NCI-H1092 (cell line): ENCODE measurements around the gene CPEB3.
"Not testable (repeated sequence)": the region's sequence is repeated elsewhere in the genome, so short reads cannot be mapped to it uniquely, and the experiment has no call there.

Experiments
- DNase-seq: peaks from one replicate; lab custom pipeline; 2025; lab: John Stamatoyannopoulos, UW

CPEB3 gene

DNA sequence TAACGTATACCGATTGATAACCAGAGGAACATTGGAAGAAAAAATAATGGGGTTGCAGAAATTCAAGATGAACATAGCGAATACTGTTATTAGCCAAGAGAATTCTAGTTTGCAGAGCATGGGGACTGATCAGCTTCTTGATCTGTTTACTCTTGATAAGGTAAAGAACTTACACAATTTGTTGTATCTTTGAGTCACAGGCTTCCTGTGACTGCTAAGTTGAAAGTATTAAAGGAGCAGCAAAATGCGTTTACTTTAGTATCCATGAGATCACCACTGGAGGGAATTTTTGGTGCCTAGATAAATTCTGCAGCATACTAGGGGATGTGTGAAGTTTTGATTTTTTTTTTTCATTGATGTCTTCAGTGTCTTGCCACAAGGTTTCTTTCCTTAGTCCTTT is 263.7 kb downstream of the CPEB3 start:
- no peak for DNase-seq

DNA sequence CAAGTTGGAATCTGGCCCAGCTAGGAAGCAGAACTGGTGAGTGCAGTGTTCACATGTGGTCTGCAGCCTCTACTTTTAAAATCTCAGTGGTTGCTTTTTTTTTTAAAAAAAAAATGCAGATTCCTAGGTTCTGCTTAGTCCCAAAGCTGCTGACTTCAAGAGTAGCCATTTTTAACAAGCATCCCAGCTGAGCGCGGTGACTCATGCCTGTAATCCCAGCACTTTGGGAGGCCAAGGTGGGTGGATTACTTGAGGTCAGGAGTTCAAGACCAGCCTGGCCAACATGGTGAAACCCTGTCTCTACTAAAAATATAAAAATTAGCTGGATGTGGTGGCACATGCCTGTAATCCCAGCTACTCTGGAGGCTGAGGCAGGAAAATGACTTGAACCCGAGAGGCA is 265.5 kb downstream of the CPEB3 start:
- not testable (repeated sequence) for DNase-seq

DNA sequence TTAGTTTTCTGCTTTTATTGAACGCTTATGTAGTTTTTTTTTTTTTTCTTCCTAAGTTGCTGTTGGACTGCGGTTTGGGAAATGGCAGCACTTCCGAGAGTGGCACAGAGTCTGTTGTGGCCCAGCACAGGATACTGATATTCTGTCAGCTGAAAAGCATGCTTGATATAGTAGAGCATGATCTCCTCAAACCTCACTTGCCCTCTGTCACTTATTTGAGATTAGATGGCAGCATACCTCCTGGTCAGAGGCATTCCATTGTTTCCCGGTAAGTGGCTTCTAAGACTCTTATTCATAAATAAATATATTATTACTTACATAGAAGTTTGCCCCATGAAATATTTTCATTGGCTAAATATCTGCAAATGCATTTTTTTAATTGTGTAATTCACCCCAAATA is 266.2 kb downstream of the CPEB3 start:
- DNase-seq = no peak

DNA sequence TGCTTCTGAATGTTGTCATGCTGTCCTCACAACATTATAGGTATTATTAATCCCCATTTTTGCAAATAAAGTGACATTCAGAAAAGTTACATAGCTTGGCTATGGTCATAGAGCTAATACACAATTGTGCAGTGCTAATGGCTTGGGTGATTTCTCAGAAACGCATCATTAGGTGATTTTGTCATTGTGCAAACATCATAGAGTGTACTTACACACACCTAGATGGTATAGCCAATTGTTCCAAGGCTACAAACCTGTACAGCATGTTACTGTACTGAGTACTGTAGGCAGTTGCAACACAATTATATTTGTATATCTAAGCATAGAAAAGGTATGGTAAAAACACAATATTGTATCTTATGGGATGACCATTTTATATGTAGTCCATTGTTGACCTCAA is 276.3 kb downstream of the CPEB3 start:
- no peak for DNase-seq

DNA sequence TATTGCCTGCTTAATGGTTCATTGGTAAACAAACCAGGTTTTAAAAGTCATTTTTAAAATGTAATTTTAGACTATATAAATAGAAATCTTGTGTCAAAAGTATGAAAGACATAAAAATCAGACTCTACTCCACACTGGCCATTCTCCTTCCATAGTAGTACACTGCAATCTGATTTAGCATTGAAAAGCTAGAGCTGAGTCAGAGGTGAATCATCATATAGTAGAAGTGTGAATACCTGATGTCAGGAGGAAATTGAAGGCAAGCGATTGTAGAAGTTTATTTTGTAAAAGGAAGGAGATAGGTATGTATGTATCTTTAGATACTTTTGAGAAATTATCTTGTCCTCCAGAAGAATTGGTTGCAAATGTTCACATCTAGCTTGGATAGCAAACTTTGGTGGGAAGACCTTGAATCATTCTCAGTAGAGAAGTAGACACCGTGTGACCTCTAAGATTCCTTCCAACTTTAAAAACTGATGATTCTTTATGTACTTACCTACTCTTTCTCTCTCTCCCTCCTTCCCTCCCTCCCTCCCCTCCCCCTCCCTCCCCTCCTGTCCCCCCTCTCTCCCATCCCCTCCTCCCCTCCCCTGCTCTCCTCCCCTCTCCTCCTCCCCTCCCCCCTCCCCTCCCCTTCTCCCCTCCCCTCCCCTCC is 279.2 kb downstream of the CPEB3 start:
- DNase-seq = no peak

DNA sequence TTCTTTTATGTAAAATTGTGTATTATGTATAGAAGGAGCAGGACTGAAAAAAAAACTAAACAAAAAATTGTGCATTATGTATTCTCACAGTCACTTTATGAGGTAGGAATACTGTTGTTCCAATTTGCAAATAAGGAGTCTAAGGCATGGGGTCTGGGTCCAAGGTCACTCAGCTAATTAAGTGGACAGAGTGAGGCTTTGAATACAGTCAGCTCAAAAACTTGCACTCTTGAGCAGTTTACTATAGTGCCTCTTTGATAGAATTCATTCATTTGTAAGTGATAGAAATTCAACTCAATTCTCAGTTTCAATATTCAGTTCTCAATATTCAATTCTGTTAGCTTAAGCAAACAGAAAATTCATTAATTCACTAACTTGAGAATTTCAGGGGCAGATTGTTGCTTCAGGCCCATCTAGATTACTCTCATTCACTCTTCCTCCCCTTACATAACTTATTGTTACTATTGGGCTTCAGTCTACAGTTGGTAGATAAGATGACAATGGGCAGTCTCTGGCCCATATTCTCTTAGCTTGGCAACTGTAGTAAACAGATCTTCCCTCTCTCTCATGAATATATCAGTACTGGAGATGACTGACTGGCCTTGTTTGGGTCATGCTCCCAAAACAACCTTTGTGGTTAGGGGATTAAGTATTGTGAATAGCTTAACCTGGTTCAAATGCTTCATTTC is 280.7 kb downstream of the CPEB3 start:
- DNase-seq = no peak

DNA sequence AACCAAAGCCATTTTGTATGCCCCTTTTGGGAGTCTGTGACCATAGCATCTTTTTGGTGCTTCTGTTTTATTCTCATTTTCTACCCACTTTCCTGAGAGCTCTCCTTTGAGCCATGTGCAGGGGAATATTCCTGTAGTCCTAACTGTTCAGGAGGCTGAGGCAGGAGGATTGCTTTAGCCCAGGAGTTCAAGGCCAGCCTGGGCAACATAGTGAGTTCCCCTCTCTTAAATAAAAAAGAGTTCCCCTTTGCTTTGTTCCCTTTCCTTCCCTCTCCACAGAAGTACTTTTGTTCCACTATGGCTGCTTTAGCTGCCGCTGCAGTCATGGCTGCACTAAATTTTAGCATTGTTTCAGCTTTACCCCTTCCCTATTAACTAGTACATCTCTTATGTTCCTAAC is 281.4 kb downstream of the CPEB3 start:
- DNase-seq = no peak

DNA sequence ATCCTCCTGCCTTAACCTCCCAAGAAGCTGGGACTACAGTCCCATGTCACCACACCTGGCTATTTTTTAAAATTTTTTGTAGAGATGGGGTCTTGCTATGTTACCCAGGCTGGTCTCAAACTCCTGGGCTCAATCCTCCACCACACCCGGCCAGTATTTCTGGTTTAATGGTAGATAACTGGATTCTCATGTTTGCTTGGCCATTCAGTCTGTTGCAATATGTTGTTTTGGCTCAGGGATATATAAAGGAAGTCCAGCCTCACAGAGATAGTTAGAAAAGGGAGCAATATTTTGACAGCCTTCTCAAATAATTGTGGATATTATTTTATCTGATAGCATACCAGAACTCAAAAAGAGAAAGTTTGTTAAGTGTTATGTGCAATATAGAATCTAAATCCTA is 284.9 kb downstream of the CPEB3 start:
- no peak for DNase-seq

DNA sequence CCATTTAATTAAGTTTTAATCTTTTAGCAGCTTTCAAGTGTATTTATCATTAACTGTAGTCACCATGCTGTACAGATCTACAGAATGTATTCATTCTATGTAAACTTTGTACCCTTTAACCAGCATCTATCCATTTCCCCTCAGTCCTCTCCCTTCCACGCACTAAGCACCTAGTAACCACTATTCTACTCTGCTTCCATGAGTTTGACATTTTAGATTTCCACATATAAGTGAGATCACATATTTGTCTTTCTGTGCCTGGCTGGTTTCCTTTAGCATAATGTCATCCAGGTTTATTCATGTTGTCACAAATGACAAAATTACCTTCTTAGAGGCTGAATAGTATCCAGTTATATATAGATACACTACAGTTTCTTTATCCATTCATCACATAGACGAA is 287.6 kb downstream of the CPEB3 start:
- DNase-seq = no peak

DNA sequence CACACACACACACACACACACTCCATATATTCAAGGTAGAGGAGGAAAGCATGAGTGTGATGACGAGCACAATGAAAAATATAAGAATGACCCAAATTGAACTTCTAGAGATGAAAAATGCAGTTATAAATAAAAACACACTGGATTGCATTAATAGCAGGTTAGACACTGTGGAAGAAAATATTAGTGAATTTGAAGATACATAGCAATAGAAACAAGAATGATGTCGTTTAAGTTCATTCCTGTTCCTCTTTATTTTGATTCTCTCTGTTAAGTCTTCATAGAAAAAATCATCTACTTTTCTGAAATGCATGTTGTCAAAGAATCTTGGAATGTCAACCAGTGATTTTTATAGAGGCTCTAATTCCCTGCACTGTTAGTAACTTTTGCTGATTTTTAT is 288.9 kb downstream of the CPEB3 start:
- no peak for DNase-seq

DNA sequence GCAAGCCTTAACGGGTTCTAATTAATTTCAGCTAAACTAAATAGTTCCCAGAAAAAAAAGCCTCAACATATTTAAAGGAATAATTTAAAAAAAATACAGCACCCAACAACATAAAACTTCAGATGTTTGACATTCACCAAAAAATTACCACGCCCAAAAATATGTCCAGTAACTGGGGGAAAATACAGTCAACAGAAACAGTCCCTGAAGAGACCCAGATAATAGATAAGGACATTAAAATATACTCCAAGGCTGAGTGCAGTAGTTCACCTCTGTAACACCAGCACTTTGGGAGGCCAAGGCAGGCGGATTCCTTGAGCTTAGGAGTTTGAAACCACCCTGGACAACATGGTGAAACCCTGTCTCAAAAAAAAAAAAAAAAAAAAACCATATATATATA is 289.3 kb downstream of the CPEB3 start:
- no peak for DNase-seq
